ENCODE data around the gene SLC16A14. TPM values are rescaled to one million over a fixed set of nuclear protein-coding genes. Genes with fewer than 3 reads are reported as not detected.

SLC16A14 gene
- total and polyA plus RNA-seq, 2 experiments from 2014 or later = 2.0 to 7.5 TPM

DNA sequence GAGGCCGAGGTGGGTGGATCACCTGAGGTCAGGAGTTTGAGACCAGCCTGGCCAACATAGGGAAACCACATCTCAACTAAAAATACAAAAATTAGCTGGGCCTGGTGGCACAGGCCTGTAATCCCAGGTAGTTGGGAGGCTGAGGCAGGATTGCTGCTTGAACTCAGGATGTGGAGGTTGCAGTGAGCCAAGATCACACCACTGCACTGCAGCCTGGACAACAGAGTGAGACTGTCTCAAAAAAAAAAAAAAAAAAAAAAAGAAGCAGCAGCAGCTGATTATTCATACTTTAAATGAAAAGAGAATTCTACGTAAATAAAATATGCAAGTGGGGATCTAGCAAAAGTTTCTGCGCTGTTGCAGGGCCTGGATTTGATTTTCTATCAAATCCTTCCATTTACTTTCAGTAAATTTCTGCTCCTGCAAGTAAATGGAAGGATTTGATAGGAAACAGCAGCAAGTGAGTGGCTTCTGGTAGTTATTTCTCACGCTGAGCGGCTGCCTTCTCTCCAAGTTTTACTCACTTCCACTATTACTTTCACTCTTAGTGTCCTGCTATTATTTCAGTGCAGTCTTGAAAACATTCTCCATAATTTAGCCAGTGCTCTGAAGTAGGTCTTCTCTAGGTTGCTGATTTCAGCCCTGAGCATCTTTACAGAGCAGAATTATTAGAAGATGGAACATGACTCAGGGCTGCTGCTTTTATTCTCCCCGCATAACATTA is 68.4 kb downstream of the SLC16A14 start:
- H3K27ac ChIP-seq = no peak overlapping the region
- no peak for DNase-seq (ENCODE audit: low read depth in 1 of 2, low spot score in 1 of 2)
- TF ChIP-seq, protein P1, sequence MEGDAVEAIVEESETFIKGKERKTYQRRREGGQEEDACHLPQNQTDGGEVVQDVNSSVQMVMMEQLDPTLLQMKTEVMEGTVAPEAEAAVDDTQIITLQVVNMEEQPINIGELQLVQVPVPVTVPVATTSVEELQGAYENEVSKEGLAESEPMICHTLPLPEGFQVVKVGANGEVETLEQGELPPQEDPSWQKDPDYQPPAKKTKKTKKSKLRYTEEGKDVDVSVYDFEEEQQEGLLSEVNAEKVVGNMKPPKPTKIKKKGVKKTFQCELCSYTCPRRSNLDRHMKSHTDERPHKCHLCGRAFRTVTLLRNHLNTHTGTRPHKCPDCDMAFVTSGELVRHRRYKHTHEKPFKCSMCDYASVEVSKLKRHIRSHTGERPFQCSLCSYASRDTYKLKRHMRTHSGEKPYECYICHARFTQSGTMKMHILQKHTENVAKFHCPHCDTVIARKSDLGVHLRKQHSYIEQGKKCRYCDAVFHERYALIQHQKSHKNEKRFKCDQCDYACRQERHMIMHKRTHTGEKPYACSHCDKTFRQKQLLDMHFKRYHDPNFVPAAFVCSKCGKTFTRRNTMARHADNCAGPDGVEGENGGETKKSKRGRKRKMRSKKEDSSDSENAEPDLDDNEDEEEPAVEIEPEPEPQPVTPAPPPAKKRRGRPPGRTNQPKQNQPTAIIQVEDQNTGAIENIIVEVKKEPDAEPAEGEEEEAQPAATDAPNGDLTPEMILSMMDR (IDR thresholded peaks at IDR 0.05; ENCODE audit: low read depth, low read length) = no peak
- no peaks in the 10 kb centered on the region for H3K27me3 ChIP-seq
- H3K9me3 ChIP-seq (ENCODE audit: low read depth) = no peaks in the 10 kb centered on the region
- no peaks in the 10 kb centered on the region for H3K4me1 ChIP-seq (ENCODE audit: low read depth)
- no peaks in the 10 kb centered on the region for H3K36me3 ChIP-seq
- no peak overlapping the region for H3K4me3 ChIP-seq

DNA sequence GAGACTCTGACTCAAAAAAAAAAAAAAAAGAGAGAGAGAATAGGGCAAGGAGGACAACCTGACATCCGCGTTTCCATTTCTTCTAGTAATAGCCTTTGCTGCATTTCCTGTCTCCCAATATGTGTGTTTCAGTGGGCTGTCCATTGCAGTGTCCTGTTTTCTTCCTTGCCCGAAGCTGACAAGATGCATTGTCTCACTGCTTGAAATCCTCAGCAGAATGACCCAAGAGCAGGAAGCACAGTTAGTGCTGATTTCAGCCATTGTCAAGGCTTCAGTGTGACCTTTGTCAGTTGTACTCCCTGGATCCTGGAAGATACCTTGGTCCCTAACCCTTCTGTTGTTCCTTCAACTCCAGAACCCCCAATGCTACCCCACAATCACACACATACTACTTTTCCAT is 71.2 kb downstream of the SLC16A14 start:
- H3K36me3 ChIP-seq = no peaks in the 10 kb centered on the region
- H3K4me3 ChIP-seq = no peak overlapping the region

DNA sequence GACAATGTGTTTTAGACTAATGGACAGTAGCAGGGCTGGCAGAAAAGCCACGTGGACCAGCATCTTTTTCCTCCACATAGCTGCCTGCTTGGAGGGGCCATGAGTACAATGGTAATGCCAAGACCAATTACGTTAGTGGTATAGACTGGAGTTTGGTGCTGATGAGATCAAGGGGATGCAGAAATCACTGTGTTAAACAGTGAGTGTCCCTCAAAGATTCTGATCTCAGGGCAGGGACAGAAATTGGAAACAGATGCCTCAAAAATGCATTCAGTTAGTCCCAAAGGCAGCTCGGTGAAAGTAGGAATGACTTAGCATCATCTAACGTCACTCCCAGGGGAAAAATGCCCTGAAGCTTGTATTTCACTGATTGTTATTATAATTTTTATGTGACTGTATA is 72.4 kb downstream of the SLC16A14 start:
- no peak overlapping the region for H3K27ac ChIP-seq
- H3K36me3 ChIP-seq = no peaks in the 10 kb centered on the region
- H3K27me3 ChIP-seq = no peaks in the 10 kb centered on the region
- TF ChIP-seq, protein P1 (IDR thresholded peaks at IDR 0.05; ENCODE audit: low read depth, low read length) = no peak
- H3K4me1 ChIP-seq (ENCODE audit: low read depth) = no peaks in the 10 kb centered on the region
- H3K4me3 ChIP-seq = no peak overlapping the region
- no peaks in the 10 kb centered on the region for H3K9me3 ChIP-seq (ENCODE audit: low read depth)
- no peak for DNase-seq (ENCODE audit: low read depth in 1 of 2, low spot score in 1 of 2)

More for the DNA sequence above, 71.2 kb downstream of the SLC16A14 start:
- Histone ChIP-seq H3K9me3 (ENCODE audit: low read depth) (no peaks in the 10 kb centered on the region), H3K27me3 (no peaks in the 10 kb centered on the region), H3K4me1 (ENCODE audit: low read depth) (no peaks in the 10 kb centered on the region), H3K27ac (no peak overlapping the region)
- DNase-seq (ENCODE audit: low read depth in 1 of 2, low spot score in 1 of 2) = no peak
- TF ChIP-seq, protein P1 (IDR thresholded peaks at IDR 0.05; ENCODE audit: low read depth, low read length) = no peak

DNA sequence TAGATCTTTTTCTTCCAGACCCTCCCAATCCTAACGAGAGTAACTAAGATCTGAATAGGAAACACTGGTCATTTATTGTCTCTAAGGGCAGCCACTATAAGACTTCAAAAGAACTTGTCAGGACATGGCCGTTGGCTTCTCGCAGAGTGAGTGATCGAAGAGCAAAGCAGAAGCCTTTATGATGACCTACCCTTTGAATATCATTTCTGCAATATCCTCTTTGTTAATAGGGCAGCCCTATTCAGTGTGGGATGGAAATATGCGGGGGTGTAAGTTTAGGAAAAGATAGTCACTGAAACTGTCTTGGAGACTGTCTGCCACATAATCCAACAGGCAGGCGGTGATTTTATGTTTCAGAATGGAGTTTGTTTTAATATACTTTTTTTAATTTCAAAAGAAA is 75.5 kb downstream of the SLC16A14 start:
- Histone ChIP-seq H3K4me3 (no peak overlapping the region), H3K4me1 (ENCODE audit: low read depth) (no peaks in the 10 kb centered on the region), H3K27me3 (no peaks in the 10 kb centered on the region), H3K36me3 (no peaks in the 10 kb centered on the region), H3K27ac (no peak overlapping the region), H3K9me3 (ENCODE audit: low read depth) (no peaks in the 10 kb centered on the region)
- TF ChIP-seq, protein P1 (IDR thresholded peaks at IDR 0.05; ENCODE audit: low read depth, low read length) = no peak
- peak in 1 of 2 donors; percentile 29 for DNase-seq (ENCODE audit: low read depth in 1 of 2, low spot score in 1 of 2)

Other genes with a start within 250 kb of the SLC16A14 start
- gene TRIP12, start 146.9 kb downstream of the SLC16A14 start, total RNA-seq = 92.6 and 190 TPM in 2 replicates
- 57.5 and 81.8 TPM in 2 replicates for gene TRIP12, start 146.9 kb downstream of the SLC16A14 start, polyA plus RNA-seq
- 2.8 and 5.7 TPM in 2 replicates for gene FBXO36, start 146.4 kb downstream of the SLC16A14 start, total RNA-seq
- gene FBXO36, start 146.4 kb downstream of the SLC16A14 start, polyA plus RNA-seq = 4.8 and 10.1 TPM in 2 replicates
- gene SP110, start 151.1 kb upstream of the SLC16A14 start, total RNA-seq = 0.35 and 2.4 TPM in 2 replicates
- 0.60 and 0.95 TPM in 2 replicates for gene SP110, start 151.1 kb upstream of the SLC16A14 start, polyA plus RNA-seq
- 0.07 and 0.12 TPM in 2 replicates for gene SP140, start 156.8 kb upstream of the SLC16A14 start, total RNA-seq
- 0.53 and 0.60 TPM in 2 replicates for gene SP140, start 156.8 kb upstream of the SLC16A14 start, polyA plus RNA-seq

Measured in cardiac muscle cell (in vitro differentiated cells and primary cell).